Subcutaneous adipose tissue (tissue), 4 donors: Measurements from ENCODE around the gene BIN2. TPM values are rescaled to one million over a fixed set of nuclear protein-coding genes. Genes with fewer than 3 reads are reported as not detected.

Experiments
- CTCF ChIP-seq: fragments of 450-650 bp; IDR thresholded peaks from one replicate; pipeline ENCODE4 v1.5.1; 2016; ENCODE audit warnings: low read depth, mild to moderate bottlenecking, control low read depth, antibody characterized with exemption, moderate library complexity
- total RNA-seq, 4 donors: library from RNA; depleted of rRNA; stranded (reverse); fragments of >200 nt; gene quantifications; one replicate each; pipeline ENCODE4 v1.1.0, GENCODE V29; 2016

BIN2 gene
- 10 to 100 TPM in 2 of 4 donors, 1 to 10 TPM in 2; 2.3 to 26.2 (median 8.9) TPM for total RNA-seq

DNA sequence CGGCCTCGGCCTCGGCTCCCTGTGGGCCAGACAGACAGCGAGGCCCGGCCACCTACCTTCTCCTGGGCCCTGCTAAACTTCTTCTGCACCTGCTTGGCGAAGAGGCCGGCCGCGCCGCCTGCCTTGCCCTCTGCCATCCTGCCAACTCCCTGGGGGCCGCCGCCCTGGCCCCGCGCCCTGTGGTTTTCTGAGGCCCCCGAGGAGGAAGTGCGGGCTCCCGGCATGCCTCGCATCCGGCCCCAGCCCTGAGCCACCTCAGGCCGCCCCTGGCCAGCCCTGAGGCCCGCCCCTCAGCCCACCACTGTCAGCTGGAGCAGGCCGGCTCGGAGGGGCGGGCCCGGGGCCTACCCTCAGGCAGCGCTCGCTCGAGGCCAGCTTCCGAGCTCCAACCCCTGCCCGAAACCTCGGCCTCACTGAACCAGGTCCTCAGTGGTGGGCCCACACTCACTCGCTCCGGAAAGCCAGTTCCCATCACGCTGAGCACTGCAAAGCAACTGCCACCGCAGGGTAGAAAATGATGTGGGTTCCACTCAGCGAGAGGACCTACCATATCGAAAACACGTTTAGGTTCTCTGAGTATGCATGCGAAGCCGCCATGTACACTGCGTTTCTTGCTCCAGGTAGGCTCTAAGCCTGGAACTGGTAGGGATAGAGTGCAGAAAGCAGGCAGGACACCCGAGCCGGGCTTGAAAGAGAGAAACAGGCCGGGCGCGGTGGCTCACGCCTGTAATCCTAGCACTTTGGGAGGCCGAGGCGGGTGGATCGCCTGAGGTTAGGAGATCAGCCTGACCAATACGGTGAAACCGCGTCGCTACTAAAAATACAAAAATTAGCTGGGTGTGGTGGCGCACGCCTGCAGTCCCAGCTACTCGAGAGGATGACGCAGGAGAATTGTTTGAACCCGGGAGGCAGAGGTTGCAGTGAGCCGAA, at the start of gene BIN2:
TSS of gene BIN2 (minus strand) at position 209 of the 930 bp plus-strand sequence. CDS start at position 137, 72 bp downstream.
- TF ChIP-seq CTCF: no peak

- no peak for TF ChIP-seq CTCF
Observed at GRCh38 chr12:51373187-51373586, 49.2 kb upstream of the BIN2 start.

DNA sequence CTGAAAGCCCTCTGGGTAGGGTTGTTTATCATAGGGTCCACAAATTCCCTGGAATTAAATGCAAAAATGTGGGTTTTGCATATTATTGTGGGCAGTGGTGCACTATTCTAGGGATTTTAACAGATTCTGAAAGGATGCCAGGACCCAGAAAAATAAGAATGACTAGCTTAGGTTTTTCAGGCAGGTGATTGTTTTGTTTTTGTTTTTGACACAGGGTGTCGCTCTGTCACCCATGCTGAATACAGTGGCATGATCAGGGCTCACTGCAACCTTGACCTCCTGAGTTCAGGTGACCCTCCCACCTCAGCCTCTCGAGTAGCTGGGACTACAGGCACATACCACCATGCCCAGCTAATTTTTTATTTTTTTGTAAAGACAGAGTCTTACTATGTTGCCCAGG, 48.0 kb upstream of the BIN2 start:
- no peak for TF ChIP-seq CTCF

DNA sequence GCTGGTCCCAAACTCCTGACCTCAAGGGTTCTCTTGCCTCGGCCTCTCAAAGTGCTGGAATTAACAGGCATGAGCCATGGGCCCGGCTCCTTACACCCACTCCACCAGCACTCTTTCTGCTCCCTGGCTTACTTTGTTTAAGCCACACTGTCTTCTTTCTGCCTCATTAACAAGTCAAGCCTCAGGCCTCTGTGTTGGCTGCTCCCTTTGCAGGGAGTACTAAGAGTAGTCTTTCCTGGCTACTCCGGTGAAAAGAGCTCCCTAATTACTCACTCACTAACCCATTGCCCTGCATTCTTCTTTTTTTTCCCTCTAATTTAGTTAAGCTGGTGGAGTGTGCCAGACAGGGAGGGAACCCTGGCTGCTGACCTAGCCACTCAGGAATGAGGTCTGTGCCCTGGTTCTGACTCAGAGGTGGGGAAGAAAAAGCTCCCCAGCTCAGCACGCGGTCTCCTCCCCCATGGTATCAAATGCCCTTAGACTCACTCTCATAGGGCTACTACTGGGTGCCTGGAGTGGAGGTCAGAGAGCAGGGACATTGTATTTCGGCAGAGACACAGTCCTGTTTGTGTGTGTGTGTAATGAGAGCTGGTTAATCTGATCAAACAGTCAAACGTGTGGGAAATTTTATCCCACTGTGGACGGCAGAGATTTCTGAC, 47.5 kb upstream of the BIN2 start:
- no peak for TF ChIP-seq CTCF

DNA sequence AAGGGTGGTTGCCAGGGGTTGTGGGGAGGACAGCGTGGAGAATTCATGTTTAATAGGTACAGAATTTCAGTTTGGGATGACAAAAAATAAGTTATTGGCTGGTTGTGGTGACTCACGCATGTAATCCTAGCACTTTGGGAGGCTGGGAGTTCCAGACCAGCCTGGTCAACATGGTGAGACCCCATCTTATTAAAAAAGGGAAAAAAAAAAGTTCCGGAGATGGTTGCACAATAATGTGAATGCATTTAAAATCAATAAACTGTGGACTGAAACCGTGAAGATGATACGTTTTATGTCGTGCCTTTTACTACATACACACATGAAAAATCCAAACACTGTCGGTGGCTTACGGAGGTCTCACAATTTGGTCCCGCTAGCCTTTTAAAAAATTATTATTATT, 46.7 kb upstream of the BIN2 start:
- TF ChIP-seq CTCF: no peak

DNA sequence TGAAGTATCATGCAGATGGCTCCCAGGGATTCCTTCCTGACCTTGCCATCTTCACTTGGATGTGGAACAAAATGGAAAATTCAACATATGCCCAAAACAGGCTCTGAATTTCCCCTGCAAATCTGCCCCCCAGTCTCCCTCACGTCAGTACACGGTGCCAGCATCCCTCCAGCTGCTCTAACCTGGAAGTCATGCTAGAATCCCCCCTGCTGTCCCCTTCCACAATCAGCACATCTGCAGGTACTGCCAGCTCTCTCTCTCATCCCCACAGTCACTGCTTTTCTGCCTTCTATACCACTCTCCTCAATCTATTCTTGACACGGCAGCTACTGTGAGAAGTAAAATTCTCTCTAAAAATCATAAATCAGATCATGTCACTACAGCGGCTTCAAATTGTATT, 45.6 kb upstream of the BIN2 start:
- TF ChIP-seq CTCF: no peak
